Neural cell (in vitro differentiated cells): ENCODE measurements around the gene UCMA.

Experiments
- CTCF ChIP-seq: fragments of 450-650 bp; IDR thresholded peaks from 2 replicates; pipeline ENCODE4 v1.5.1; 2014; ENCODE audit warnings: antibody characterized with exemption, mild to moderate bottlenecking, moderate library complexity; ENCODE audit not compliant: poor library complexity, severe bottlenecking
- EZH2 ChIP-seq: fragments of 200-600, 300-800 bp; shearing (Covaris generic), sonication (generic); IDR thresholded peaks from 2 replicates; pipeline ENCODE4 v1.6.1; 2014; ENCODE audit warnings: antibody characterized with exemption, low read length, borderline replicate concordance, mild to moderate bottlenecking; ENCODE audit not compliant: insufficient read depth, poor library complexity, severe bottlenecking
- RAD21 ChIP-seq: fragments of 450-650 bp; conservative IDR thresholded peaks from 2 replicates; pipeline ENCODE4 v1.6.1; 2014; ENCODE audit warnings: antibody characterized with exemption, mild to moderate bottlenecking, moderate library complexity

GRCh38 chr10:13221572-13221971 lies 12.6 kb downstream of the UCMA start:
- no peak for TF ChIP-seq CTCF
- no peak for TF ChIP-seq RAD21
- TF ChIP-seq EZH2 = no peak
